Measurements from ENCODE around the gene KIF12. TPM values are rescaled to one million over a fixed set of nuclear protein-coding genes. Genes with fewer than 3 reads are reported as not detected.

The KIF12 gene
- total RNA-seq, 1 donor from 2014 or later = not detected

GRCh38 chr9:114117996-114118830 is 19.1 kb upstream of the KIF12 start:
- DNase-seq (ENCODE audit: low read depth, low spot score) = no peak
- Mint-ChIP-seq H3K9me3 (no peaks in the 10 kb centered on the region), H3K27me3 (ENCODE audit: low read depth) (peaks cover 12% of the 10 kb centered on the region), H3K4me1 (peaks cover 26% of the 10 kb centered on the region), H3K4me3 (no peak overlapping the region), H3K36me3 (ENCODE audit: low read depth) (no peaks in the 10 kb centered on the region), H3K27ac (ENCODE audit: unreplicated experiment) (no peak overlapping the region)
- TF ChIP-seq CTCF (conservative IDR thresholded peaks at IDR 0.05) = no peak

- TF ChIP-seq CTCF (conservative IDR thresholded peaks at IDR 0.05) = no peak
- Mint-ChIP-seq H3K36me3 (ENCODE audit: low read depth) (no peaks in the 10 kb centered on the region), H3K4me3 (no peak overlapping the region), H3K27me3 (ENCODE audit: low read depth) (peaks cover 18% of the 10 kb centered on the region), H3K27ac (ENCODE audit: unreplicated experiment) (no peak overlapping the region), H3K9me3 (no peaks in the 10 kb centered on the region), H3K4me1 (peaks cover 26% of the 10 kb centered on the region)
- no peak for DNase-seq (ENCODE audit: low read depth, low spot score)
These were observed 18.5 kb upstream of the KIF12 start for GRCh38 chr9:114117614-114117995.

DNA sequence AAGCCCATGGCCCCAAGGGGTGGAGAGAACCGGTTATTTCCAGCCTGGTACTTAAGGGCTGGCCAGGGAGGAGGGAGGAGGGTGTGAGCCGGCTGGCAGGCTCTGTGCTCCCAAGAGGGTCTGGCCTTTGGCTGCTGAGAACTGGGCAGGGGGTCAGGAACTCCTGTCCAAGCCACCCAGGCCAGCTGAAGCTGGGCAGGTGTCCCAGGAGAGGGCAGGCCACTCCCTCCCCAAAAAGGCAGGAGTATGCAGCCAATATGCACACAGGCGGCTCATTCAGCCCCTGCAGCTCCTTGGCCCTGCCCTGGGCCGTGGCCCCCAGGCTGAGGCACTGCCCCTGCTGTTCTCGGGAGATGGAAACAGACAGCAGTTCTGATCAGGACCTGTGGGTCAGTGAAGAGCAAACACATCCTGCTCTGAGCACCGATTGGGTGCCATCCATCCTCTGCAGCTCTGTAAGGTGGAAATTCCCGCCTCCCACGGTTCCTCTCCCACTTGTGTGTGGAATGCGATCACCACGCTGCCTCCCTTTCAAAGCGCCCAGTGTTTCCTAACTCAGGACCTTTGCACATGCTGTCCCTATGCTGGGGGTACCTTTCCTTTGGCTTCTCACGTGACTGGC is 17.1 kb upstream of the KIF12 start:
- no peak for DNase-seq (ENCODE audit: low read depth, low spot score)
- Mint-ChIP-seq H3K4me3 (no peak overlapping the region), H3K27me3 (ENCODE audit: low read depth) (peaks cover 22% of the 10 kb centered on the region), H3K4me1 (peaks cover 26% of the 10 kb centered on the region), H3K36me3 (ENCODE audit: low read depth) (no peaks in the 10 kb centered on the region), H3K27ac (ENCODE audit: unreplicated experiment) (no peak overlapping the region), H3K9me3 (no peaks in the 10 kb centered on the region)
- no peak for TF ChIP-seq CTCF (conservative IDR thresholded peaks at IDR 0.05)

DNA sequence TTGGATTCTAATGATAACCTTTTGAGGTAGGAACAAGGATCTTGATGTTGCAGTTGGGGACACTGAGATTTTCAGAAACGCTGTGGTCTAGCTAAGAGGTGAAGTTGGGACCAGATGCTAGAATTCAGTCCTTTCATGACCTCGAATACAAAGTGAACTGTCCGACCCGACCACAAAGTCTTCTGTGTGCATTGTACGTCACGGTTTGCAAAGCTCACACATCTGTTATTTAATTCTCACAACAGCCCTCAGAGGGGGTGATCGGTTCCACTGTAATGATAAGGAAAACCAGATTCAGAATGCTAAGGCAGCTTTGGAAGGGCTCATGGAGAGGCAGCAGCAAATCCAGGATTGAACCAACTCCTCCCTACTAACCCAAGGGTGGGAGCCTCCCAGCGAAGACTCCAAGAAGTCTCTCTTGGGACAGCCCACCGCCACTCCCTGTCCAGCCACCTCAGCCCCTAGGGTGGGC is 16.6 kb upstream of the KIF12 start:
- Mint-ChIP-seq H3K36me3 (ENCODE audit: low read depth) (no peaks in the 10 kb centered on the region), H3K27ac (ENCODE audit: unreplicated experiment) (no peak overlapping the region), H3K4me1 (peaks cover 24% of the 10 kb centered on the region), H3K9me3 (no peaks in the 10 kb centered on the region), H3K4me3 (no peak overlapping the region), H3K27me3 (ENCODE audit: low read depth) (peaks cover 23% of the 10 kb centered on the region)
- DNase-seq (ENCODE audit: low read depth, low spot score) = no peak
- no peak for TF ChIP-seq CTCF (conservative IDR thresholded peaks at IDR 0.05)

- no peak for TF ChIP-seq CTCF (conservative IDR thresholded peaks at IDR 0.05)
- Mint-ChIP-seq H3K9me3 (no peaks in the 10 kb centered on the region), H3K4me3 (no peak overlapping the region), H3K27ac (ENCODE audit: unreplicated experiment) (no peak overlapping the region), H3K4me1 (peaks cover 22% of the 10 kb centered on the region), H3K36me3 (ENCODE audit: low read depth) (no peaks in the 10 kb centered on the region), H3K27me3 (ENCODE audit: low read depth) (peaks cover 22% of the 10 kb centered on the region)
- DNase-seq (ENCODE audit: low read depth, low spot score) = no peak
These were observed 15.3 kb upstream of the KIF12 start for GRCh38 chr9:114114364-114114763.

Measured in neural crest cell (in vitro differentiated cells).